GM19467 (cell line): Measurements from ENCODE around the gene GNB1.

ENCODE experiments used
- ATAC-seq: cut with Tn5 transposase; IDR thresholded peaks from one replicate; pipeline ENCODE4 v1.9.1; 2021; ENCODE audit warnings: mild to moderate bottlenecking, moderate library complexity; ENCODE audit not compliant: unreplicated experiment

Gene GNB1

GRCh38 chr1:1910651-1911331 lies 19.9 kb upstream of the GNB1 start:
- no peak for ATAC-seq

- ATAC-seq: no peak
These were observed 19.2 kb upstream of the GNB1 start for GRCh38 chr1:1910033-1910465.

- ATAC-seq: peak; percentile 16
These were observed 17.6 kb upstream of the GNB1 start for GRCh38 chr1:1908506-1908791.

GRCh38 chr1:1907098-1907736 lies 16.3 kb upstream of the GNB1 start:
- no peak for ATAC-seq

DNA sequence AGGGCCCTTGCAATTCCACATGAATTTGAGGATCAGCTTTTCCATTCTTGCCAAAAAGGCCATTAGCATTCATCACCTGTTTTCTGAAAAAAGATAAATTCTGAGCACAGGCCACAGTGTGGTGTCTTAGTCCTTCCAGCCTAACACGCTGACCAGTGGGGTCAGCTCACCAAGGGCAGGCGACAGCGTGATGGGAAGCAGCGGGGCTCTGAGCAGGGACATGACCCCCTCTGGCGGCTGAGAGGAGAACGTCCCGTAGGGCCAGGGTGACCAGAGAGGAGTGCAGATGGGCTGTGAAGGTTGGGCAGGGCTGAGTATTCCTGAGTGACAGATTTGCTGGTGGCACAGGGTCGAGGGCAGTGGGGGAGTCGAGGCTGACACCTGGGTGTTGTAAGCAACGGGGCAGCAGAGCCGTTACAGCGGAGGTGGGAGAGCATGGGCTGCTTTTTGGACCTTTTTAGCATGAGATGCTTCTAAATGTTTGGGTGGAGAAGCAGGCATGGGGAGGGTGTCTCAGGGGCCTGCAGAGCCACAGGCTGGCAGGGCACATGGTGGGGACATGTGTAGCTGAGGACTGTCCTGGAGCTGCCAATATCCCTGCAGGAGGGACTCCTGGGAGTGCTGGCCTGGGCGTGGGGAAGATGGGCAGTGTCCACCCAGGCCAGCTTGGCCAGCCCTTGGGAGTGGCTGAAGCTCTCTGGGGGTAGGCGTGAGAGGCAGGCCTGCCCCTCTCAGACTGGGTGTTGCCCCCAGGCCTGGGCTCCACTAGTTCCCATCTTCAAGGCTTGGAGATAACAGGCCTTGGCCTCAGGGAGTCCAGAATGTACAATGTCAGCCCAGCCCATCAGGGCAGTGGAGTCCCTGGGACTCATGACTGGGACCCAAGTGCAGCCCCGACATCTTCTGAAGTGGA lies 15.6 kb upstream of the GNB1 start:
- ATAC-seq: no peak

GRCh38 chr1:1903224-1903623 lies 12.3 kb upstream of the GNB1 start:
- ATAC-seq: no peak

GRCh38 chr1:1901641-1902294 lies 10.9 kb upstream of the GNB1 start:
- no peak for ATAC-seq

- no peak for ATAC-seq
These were observed 10.2 kb upstream of the GNB1 start for GRCh38 chr1:1900883-1901640.

DNA sequence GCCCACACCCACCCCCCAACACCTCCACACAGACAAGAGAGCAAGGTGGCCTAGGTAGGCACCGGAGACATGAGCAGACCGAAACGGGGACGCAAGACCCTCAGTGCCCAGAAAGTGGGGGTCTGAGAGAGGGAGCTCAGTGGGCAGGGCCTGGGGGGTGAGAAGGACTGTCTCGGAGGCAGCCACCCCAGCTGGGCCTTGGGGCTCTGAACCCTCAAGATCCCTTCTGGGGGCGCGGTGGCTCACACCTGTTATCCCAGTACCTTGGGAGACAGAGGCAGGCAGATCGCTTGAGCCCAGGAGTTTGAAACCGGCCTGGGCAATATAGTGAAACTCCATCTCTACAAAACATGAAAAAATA lies 9.1 kb upstream of the GNB1 start:
- ATAC-seq: no peak

- no peak for ATAC-seq
These were observed 8.5 kb upstream of the GNB1 start for GRCh38 chr1:1899266-1899966.

DNA sequence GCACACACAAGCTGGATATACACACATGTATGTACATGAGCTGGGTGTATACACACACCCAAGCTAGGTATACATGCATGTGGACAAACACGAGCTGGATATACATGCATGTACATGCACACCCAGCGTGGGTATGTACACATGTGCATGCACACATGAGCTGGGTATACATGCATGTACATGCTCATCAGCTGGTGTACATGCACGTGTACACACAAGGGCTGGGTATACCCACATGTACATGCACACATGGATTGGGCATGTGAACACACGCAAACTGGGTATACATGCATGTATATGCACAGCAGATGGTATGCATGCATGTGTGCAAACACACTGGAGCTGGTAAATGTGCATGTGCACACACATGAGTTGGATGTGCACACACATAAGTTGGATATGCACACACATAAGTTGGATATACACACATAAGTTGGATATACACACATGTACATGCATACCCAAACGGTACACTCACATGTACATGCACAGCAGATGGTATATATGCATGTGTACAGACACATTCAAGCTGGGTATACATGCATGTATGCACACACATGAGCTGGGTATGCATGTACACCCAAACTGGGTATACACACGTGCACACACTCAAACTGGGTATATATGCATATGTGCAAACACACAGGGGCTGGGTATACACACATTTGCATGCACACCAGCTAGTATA lies 7.5 kb upstream of the GNB1 start:
- ATAC-seq: no peak

- ATAC-seq: no peak
These were observed 4.8 kb upstream of the GNB1 start for GRCh38 chr1:1895456-1896336.

GRCh38 chr1:1895060-1895418 lies 4.2 kb upstream of the GNB1 start:
- no peak for ATAC-seq

DNA sequence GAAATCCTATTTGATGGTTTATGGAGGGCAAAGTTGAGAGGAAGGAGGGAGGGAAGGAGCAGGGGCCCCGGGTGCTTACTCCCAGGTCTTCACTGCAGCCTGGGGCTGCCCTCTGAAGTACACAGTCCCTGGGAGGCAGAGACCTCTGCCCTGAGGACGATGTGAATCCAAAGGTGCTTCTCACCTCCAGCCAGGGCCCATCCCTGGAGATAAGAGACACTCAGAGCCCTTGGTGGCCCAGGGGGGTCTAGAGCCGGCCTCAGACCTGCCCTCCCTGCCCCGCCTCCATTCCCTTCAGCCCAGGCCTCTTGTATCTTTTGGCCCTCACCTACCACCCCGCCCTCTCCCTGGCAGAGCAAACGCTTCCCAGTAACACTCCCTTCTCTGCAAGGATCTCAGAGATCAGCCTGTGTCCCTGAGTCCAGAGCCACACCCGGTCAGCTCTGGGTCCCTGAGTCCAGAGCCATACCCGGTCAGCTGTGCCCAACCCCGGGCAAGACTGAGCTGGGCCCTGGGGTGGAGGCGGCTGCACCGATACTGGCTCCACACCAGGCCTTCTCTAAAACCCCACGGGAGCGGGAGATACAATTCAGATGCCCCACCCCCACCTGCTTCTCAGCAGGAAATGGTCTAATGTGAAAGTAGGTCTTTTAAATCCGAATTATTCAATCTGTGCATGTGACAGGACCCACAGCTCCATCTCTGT lies 3.6 kb upstream of the GNB1 start:
- ATAC-seq: no peak

DNA sequence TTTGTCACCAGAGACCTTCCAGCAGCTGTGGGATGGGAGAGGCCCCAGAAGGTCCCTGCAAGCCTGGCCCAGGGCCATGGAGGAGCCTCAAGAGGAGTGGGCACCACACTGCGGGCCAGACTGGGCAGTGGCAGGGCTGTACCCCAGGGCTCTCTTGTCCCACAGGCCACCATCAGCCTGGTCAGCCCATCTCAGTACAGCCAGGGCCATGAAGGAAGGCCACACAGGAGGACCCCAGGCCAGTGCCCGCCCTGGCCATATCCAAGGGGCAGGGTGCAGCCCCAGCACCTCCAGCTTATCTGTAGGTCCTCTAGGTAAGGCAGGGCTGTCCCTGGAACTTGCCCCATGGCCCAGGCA lies 3.1 kb upstream of the GNB1 start:
- ATAC-seq: no peak

DNA sequence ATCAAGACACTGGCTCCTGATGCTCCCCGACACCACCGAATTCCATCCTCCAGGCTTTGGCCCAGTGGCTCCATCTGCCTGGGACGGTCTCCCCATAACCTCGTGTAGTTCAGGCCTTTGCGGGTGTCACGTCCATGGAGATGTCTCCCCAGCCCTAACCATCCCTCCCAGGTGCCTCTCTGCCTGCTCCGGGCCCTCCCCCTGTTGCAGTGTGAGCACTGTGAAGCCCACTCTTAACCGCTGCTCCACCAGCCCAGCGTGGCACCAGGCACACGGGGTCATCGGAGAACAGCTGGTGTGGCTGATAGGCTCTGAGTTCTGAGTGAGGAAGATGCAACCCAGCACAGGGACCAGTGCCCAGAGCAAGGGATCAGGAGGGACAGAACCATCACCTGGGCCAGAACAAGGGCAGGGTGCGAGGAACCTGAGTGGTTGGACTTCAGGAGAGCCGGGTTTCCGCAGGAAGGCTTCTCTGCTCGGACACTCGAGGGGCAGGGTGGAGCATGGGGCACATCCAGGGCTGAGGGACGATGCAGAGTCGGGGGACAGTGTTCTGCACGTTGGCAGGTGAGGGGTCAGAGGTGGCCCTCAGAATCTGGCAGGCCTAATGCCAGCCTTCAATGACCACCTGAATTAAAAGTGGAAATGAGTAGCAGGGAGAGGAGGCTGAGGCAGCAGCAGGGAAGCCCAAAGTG lies 2.6 kb upstream of the GNB1 start:
- no peak for ATAC-seq

DNA sequence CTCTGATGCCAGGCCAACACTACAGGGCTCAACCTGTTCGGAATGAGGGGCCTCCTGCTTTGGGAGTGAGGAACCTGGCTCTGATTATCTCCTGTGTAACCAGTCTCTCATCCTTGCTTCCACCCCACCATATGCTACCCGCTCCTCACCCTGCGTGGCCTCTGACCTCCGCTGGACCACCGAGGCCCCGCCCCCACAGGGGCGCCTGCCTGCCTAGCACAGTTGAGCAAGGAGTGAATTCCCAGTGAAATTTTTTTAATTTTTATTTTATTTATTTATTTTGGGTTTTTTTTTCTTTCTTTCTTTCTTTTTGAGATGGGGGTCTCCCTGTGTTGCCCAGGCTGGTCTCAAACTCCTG lies 1.9 kb upstream of the GNB1 start:
- no peak for ATAC-seq
